K562 (cell line): ENCODE data around the gene MCCD1. TPM values are rescaled to one million over a fixed set of nuclear protein-coding genes. Genes with fewer than 3 reads are reported as not detected.
A peak's percentile ranks its signal among the peaks of the same experiment; 100 is the strongest.

Source experiments
- ARID1B ChIP-seq: fragments of 450-650 bp; IDR thresholded peaks from 2 replicates; pipeline ENCODE4 v1.6.1; 2016; ENCODE audit warnings: antibody characterized with exemption, mild to moderate bottlenecking, inconsistent platforms
- DPF2 ChIP-seq: fragments of 450-650 bp; IDR thresholded peaks from 2 replicates; pipeline ENCODE4 v1.6.1; 2016
- HNRNPH1 ChIP-seq: fragments of 200-400 bp; formaldehyde crosslinking; optimal IDR thresholded peaks from 2 replicates; pipeline ENCODE3; 2017; ENCODE audit warnings: low read depth, mild to moderate bottlenecking, low read length, moderate library complexity
- MCM7 ChIP-seq, 2 experiments: fragments of 450-650 bp; IDR thresholded peaks; 2 replicates each; pipeline ENCODE4 v1.6.1; 2016 to 2018
- MEF2D ChIP-seq: conservative IDR thresholded peaks from 2 replicates; pipeline ENCODE4 v1.6.1; 2016; ENCODE audit warnings: low read depth, missing genetic modification characterization, missing compliant biosample characterization
- PHF20 ChIP-seq: fragments of 450-650 bp; IDR thresholded peaks from 2 replicates; pipeline ENCODE4 v1.6.1; 2018; ENCODE audit not compliant: partially characterized antibody
- POLR2AphosphoS5 ChIP-seq: IDR thresholded peaks from 2 replicates; pipeline ENCODE4 v1.6.1; 2011; ENCODE audit warnings: mild to moderate bottlenecking, low read depth, low read length, moderate library complexity; ENCODE audit not compliant: control insufficient read depth, insufficient read depth
- SMAD1 ChIP-seq: fragments of 150-350 bp; IDR thresholded peaks from 2 replicates; pipeline ENCODE4 v1.6.1; 2014; ENCODE audit warnings: low read length, low read depth; ENCODE audit not compliant: partially characterized antibody
- SMARCB1 ChIP-seq: IDR thresholded peaks from 2 replicates; pipeline ENCODE4 v1.6.1; 2011; ENCODE audit warnings: improper control_type of control experiment, low read depth; ENCODE audit not compliant: insufficient read length
- SNIP1 ChIP-seq: fragments of 450-650 bp; IDR thresholded peaks from 2 replicates; pipeline ENCODE4 v1.7.1; 2017; ENCODE audit warnings: low read depth, mild to moderate bottlenecking
- STAG1 ChIP-seq: sonication (generic); formaldehyde crosslinking; IDR thresholded peaks from 2 replicates; pipeline ENCODE4 v1.5.0; 2020; ENCODE audit warnings: missing genetic modification reagents, borderline replicate concordance
- TAF9B ChIP-seq: fragments of 450-650 bp; IDR thresholded peaks from 2 replicates; pipeline ENCODE4 v1.6.1; 2018; ENCODE audit warnings: mild to moderate bottlenecking; ENCODE audit not compliant: partially characterized antibody
- TFAM ChIP-seq: fragments of 250-450 bp; sonication (Bioruptor Pico); conservative IDR thresholded peaks from 2 replicates; pipeline ENCODE4 v1.5.0; 2021; ENCODE audit warnings: mild to moderate bottlenecking, moderate library complexity
- THAP12 ChIP-seq: fragments of 250-450 bp; sonication (Bioruptor Pico); IDR thresholded peaks from 2 replicates; pipeline ENCODE4 v1.9.0; 2021; ENCODE audit warnings: mild to moderate bottlenecking, inconsistent platforms
- TSC22D4 ChIP-seq: fragments of 450-650 bp; IDR thresholded peaks from 2 replicates; pipeline ENCODE4 v1.6.1; 2016; ENCODE audit warnings: missing genetic modification characterization, missing biosample characterization, control low read depth
- XRCC3 ChIP-seq: fragments of 450-650 bp; IDR thresholded peaks from 2 replicates; pipeline ENCODE4 v1.6.1; 2017; ENCODE audit warnings: mild to moderate bottlenecking, moderate library complexity
- ZBTB11 ChIP-seq, 3 experiments: fragments of 200-800 bp in 1 of 3; fragments of 250-450 bp in 1 of 3; fragments of 450-650 bp in 1 of 3; sonication (Bioruptor Pico) in 1 of 3; sonication (Bioruptor generic) in 1 of 3; formaldehyde crosslinking in 1 of 3; IDR thresholded peaks; 2 replicates each; pipeline versions ENCODE4 v1.6.1 to v1.8.0; 2016 to 2022; ENCODE audit warnings: mild to moderate bottlenecking in 2 of 3, missing genetic modification characterization in 2 of 3, missing compliant biosample characterization in 1 of 3, moderate library complexity in 1 of 3
- ZNF3 ChIP-seq: fragments of 250-450 bp; sonication (Bioruptor Pico); IDR thresholded peaks from 2 replicates; pipeline ENCODE4 v1.5.0; 2021; ENCODE audit warnings: mild to moderate bottlenecking, moderate library complexity
- ZNF778 ChIP-seq: fragments of 450-650 bp; formaldehyde crosslinking; IDR thresholded peaks from 2 replicates; pipeline ENCODE4 v1.4.0; 2020; ENCODE audit warnings: mild to moderate bottlenecking, moderate library complexity
- ZSCAN29 ChIP-seq: fragments of 450-650 bp; IDR thresholded peaks from 2 replicates; pipeline ENCODE4 v1.6.1; 2017
- polyA plus RNA-seq, 8 experiments: library from polyadenylated mRNA; depleted of rRNA in 4 of 8; stranded (reverse) in 5 of 8; unstranded in 3 of 8; fragments of >200 nt; fragmentation: Nextera tagmentation in 2 of 8; fragmentation: Illumina TruSeq in 1 of 8; extraction: Ambion mirVana in 2 of 8; extraction: Trizol in 1 of 8; gene quantifications; 2 replicates each; pipeline versions ENCODE4 v1.2.1 to v1.2.3, GENCODE V29; 2011 to 2014; ENCODE audit warnings: inconsistent platforms in 1 of 8, missing spikeins in 1 of 8
- total RNA-seq, 7 experiments: library from RNA; depleted of rRNA in 6 of 7; stranded (reverse); fragments of >200 nt in 6 of 7; fragmentation: Illumina TruSeq in 2 of 7; extraction: Trizol in 2 of 7; gene quantifications; 2 replicates each; pipeline versions ENCODE4 v1.2.1 to v1.2.3, GENCODE V29; 2011 to 2021; ENCODE audit warnings: low replicate concordance in 1 of 7
- TF ChIP-seq, protein P1 (sequence below): sonication (generic); formaldehyde crosslinking; IDR thresholded peaks from 2 replicates; pipeline ENCODE4 v1.9.0; 2022; ENCODE audit warnings: mild to moderate bottlenecking, missing genetic modification reagents
- TF ChIP-seq, protein P2 (sequence below): sonication (generic); formaldehyde crosslinking; IDR thresholded peaks from 2 replicates; pipeline ENCODE4 v1.8.0; 2022; ENCODE audit warnings: mild to moderate bottlenecking, missing genetic modification reagents

The MCCD1 gene
- total and polyA plus RNA-seq, 9 of the 15 experiments (the other 6 are each of a cell fraction or from before 2014, with no cell fraction given) = not detected

GRCh38 chr6:31493875-31494694, 34.7 kb upstream of the MCCD1 start (continued):
- TF ChIP-seq, protein P1, sequence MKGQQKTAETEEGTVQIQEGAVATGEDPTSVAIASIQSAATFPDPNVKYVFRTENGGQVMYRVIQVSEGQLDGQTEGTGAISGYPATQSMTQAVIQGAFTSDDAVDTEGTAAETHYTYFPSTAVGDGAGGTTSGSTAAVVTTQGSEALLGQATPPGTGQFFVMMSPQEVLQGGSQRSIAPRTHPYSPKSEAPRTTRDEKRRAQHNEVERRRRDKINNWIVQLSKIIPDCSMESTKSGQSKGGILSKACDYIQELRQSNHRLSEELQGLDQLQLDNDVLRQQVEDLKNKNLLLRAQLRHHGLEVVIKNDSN (CRISPR knock-in tag) = no peak
- TF ChIP-seq DPF2 (no peak), MCM7 (IDR thresholded peaks at IDR 0.05) (no peak), PHF20 (no peak), TSC22D4 (no peak), ZBTB11 (CRISPR knock-in tag; IDR thresholded peaks at IDR 0.05) (peak in 1 of 3 experiments; percentile 18; a peak in 3 of 6 replicates), THAP12 (CRISPR knock-in tag) (no peak), SMARCB1 (no peak), STAG1 (CRISPR knock-in tag) (no peak), ZSCAN29 (no peak), TFAM (no peak), HNRNPH1 (no peak), SMAD1 (no peak), MEF2D (tag) (no peak), SNIP1 (no peak), ZNF778 (CRISPR knock-in tag) (no peak), POLR2AphosphoS5 (0 out of 2 replicates have a peak, but pooled peaks have one; percentile 47), ZNF3 (CRISPR knock-in tag) (no peak), TAF9B (no peak), ARID1B (no peak; the same call in 1 of the 2 replicates), XRCC3 (no peak)
- TF ChIP-seq, protein P2, sequence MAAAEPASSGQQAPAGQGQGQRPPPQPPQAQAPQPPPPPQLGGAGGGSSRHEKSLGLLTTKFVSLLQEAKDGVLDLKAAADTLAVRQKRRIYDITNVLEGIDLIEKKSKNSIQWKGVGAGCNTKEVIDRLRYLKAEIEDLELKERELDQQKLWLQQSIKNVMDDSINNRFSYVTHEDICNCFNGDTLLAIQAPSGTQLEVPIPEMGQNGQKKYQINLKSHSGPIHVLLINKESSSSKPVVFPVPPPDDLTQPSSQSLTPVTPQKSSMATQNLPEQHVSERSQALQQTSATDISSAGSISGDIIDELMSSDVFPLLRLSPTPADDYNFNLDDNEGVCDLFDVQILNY (CRISPR knock-in tag) = no peak
